Gastrocnemius medialis (tissue), 4 donors: ENCODE results near the gene HOXA3.

Experiments
- CTCF ChIP-seq, 5 experiments: fragments of 450-650 bp in 3 of 5; fragments of 200-600 bp in 2 of 5; sonication (generic) in 2 of 5; IDR thresholded peaks in 4 of 5; conservative IDR thresholded peaks in 1 of 5; 1 replicate in 4 of 5; 2 replicates in 1 of 5; pipeline ENCODE4 v1.5.1; 2016 to 2019; ENCODE audit warnings: antibody characterized with exemption in 5 of 5, mild to moderate bottlenecking in 3 of 5, moderate library complexity in 3 of 5
- POLR2A ChIP-seq, 2 donors: fragments of 450-650 bp; IDR thresholded peaks; one replicate each; pipeline ENCODE4 v1.6.1; 2017; ENCODE audit warnings: antibody characterized with exemption in 2 of 2, mild to moderate bottlenecking in 2 of 2, moderate library complexity in 2 of 2

GRCh38 chr7:27102581-27103442 is 49.6 kb downstream of the HOXA3 start, which contains the start of gene HOXA2:
- no peak for TF ChIP-seq CTCF (IDR thresholded peaks at IDR 0.05 in 4 of 5, conservative IDR thresholded peaks at IDR 0.05 in 1 of 5)
- no peak for TF ChIP-seq POLR2A (IDR thresholded peaks at IDR 0.05)
